GM18867 (cell line): ENCODE results near the gene FAXC.
"Not testable (repeated sequence)": the region's sequence is repeated elsewhere in the genome, so short reads cannot be mapped to it uniquely, and the experiment has no call there.

Experiments
- ATAC-seq: cut with Tn5 transposase; IDR thresholded peaks from one replicate; pipeline ENCODE4 v1.9.1; 2021; ENCODE audit warnings: mild to moderate bottlenecking, moderate library complexity; ENCODE audit not compliant: unreplicated experiment

Gene FAXC

DNA sequence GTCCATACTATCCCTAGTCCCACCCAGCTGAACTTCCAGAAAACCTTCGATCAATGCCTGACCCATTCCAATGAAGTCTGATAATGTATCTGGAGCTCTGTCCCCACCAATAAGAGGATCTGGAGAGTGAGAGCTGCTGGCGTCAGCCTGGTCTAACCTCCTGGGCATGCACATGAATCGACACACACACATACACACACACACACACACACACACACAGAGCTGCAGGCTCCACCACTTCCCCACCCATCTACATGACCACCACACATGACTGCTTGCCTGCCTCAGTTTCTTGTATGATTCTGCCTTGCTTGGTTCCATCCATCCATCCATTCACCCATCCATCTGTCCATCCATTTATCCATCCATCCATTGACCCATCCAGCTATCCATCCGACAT is 60.8 kb downstream of the FAXC start:
- ATAC-seq = no peak

DNA sequence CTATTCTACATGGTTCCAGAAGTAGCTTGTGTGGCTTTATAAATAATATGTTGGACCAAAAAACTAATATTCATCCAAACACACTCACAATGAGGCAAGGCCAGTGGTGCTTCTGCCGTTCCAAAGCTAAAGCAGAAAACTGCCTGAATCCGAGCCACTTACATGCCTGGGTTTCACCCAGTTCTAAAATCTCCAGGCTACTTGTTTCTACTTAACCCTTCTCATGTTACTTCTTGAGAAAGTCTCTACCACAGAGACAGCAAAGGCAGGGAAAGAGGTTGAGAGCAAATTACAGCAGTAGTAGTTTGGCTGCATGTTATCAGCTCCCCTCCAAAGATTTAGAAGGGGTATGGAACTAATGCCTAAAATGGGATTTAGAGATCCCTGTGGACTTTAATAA is 62.0 kb downstream of the FAXC start:
- no peak for ATAC-seq

DNA sequence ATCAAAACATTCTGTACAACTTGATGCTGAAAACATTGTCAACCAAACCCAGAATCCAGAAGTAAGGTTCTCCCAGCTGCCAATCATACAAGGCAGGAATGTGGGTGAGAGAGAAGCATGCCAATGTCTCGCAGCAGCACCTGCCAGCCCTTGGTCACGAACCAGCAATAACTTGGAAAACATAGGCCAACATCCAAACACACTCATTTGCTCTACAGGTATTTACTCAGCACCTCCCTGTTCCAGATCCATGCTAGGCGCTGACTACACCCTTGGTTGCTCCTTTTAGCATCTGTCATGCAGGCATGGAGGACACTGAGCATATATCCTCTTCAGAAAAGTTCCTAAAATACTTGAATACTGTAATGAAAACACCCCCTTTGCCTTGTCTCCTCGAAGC is 63.6 kb downstream of the FAXC start:
- ATAC-seq = no peak

DNA sequence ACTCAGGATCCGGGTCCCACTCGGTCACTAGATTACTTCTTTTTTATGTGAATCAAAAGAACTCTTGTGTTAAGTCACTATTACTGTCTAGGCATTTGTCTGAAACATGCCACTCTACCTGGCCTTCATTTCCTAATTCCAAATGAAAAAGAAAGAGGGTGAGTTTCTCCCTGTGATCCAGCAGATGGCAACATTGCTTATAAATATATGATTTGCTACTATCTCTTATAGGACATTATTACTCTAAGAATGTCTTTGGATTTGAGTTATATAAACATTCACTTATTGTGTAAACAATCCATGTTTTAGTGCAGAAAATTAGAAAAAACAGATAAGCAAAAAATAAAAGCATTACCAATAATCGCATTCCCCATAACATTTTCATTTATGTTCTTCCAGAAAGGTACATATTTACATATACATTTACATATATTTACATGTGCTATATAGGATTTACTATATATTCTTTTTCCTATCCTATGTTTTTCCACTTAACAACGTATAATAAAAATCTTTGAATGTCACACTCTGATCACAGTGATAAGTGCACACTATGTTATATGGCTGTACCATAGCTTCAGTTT is 66.9 kb downstream of the FAXC start:
- peak; percentile 51 for ATAC-seq

DNA sequence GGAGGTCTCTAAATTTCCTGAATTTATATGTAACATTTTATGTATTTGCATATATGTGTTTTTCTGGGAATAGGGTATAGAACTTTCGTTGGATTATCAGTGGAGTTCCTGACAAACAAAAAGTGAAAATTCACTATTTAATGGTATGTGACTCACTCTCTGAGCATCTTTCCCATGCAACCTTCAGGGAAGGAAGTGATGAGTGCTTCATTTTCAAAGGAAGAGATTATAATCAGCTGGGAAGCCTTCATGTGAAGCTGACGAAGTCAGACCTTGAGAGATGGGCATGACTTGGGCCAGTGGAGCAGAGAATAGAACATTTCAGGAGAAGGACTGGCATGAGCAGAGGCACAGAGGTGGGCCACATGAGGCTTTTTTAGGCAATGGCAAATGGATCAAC is 72.7 kb downstream of the FAXC start:
- ATAC-seq = no peak

DNA sequence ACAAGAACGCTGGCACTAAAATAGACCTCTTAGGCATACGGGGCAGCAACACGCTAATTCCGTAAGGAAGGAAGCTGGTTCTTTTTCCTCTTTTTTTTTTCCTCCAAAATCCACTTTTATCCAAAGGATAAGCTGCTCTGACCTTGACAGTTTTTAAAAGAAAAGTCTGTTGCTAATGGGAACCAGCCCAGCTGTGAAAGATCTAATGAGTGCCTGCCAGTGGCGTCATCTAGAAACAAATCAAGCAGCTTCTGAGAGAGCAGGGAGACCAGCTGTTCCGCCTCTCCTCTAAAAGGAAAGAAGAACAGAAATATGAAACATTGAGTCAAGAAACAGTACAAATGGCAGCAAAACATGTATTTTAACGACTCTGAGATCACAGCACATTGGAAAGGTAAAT is 78.6 kb downstream of the FAXC start:
- ATAC-seq = peak; percentile 79

DNA sequence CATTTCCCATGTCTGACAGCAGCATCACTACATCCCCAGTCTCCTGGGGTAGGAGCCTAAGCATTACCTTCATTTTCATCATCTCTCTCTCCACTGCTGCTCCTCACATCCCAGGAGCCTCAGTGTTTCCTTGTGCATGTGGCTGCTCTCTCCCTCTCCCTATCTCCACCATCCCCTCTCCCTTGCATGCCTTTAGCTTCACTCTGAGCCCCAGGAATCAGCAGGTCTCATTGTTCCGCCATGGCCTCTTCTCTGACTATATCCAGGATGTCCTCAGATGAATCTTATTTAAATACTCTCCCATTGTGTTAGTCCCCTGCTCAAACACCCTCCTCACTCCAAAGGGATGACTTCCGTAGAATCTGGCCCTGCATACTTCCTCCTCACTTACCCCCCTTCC is 79.4 kb downstream of the FAXC start:
- ATAC-seq = no peak

DNA sequence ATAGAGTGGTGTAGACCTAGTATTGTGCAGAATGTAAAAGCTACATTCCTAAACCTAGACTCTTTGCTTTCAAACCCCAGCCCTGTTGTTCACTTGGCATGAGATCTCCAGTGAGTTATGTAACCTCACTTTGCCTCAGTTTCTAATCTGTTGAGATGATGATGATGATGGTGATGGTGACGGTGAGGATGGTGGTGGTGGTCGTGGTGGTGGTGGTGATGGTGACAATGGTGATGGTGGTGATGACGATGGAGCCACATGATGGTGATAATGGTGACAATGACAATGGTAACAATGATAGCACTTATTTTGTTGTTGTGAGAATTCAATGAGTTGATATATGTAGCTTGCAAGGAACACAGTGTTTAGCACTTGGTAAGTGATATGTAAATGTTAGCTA is 80.3 kb downstream of the FAXC start:
- ATAC-seq = no peak

DNA sequence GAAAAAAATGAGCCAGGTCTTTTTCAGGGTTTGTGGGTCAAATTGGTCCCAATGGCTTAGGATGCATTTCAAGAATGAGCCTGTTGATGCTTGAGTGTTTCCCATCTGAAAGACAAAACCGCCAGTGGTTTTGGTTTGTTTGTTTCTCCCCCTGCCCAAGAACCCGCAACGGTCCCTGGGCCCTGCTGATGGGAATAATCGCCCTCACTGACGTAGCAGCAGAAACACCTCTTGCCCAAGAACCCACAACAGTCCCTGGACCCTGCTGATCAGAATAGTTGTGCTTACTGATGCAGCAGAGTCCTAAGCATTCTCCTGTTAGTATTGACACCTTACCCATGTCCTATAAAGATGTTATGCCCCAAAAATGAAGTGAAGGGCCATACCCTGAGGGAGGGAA is 82.5 kb downstream of the FAXC start:
- ATAC-seq = not testable (repeated sequence)

DNA sequence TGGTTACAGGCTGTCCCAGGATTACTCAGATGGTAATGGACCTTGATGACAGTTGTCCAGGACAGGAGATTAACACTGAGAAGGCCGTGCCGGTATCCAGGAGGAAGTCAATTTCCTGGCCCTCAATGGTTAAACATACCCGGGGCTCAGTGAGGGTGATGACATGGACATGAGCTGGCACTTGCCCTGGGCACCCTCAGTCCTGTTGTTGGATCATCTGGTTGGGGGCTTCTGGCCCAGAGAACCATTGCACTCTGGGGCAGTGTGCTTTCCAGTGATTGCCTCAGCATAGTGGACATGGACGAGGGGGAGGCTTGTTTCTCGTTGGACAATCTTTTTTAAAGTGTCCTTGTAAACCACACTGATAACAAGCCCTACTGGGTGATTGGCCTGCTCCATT is 84.0 kb downstream of the FAXC start:
- ATAC-seq = not testable (repeated sequence)

DNA sequence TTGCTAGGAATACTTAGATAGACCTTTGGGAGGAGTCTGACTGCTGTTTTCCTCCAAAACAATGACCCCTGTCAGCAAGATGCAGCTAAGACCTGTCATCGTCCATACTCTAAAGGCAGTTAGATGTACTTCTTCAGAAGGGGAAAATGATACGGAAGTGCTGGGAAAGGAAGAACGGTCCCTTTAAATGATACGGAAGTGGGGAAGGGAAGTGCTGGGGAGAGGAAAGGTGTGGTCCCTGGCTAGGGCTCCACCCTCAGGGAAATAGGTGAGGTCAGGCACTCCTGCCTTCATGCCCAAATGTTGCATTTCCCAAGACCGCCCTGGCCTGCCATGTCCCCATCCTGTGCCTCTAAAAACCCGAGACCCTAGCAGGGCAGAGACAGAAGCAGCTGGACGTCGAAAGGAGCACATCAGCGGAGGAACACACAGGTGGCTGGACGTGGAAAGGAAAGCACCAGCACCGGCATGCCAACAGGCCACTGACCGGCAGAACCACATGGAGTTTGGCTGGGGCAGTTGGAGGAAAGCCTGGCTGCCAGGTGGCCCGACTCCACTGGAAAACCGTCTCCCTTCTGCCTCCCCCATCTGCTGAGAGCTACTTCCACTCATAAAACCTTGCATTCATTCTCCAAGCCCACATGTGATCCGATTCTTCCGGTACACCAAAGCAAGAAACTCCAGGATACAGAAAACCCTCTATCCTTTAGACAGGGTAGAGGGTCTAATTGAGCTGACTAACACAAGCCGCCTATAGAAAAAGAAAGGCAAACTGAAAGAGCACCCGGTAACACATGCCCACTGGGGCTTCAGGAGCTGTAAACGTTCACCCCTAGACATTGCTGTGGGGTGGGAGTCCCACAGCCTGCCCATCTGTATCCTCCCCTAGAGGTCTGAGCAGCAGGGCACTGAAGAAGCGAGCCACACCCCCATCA is 94.6 kb downstream of the FAXC start:
- no peak for ATAC-seq

DNA sequence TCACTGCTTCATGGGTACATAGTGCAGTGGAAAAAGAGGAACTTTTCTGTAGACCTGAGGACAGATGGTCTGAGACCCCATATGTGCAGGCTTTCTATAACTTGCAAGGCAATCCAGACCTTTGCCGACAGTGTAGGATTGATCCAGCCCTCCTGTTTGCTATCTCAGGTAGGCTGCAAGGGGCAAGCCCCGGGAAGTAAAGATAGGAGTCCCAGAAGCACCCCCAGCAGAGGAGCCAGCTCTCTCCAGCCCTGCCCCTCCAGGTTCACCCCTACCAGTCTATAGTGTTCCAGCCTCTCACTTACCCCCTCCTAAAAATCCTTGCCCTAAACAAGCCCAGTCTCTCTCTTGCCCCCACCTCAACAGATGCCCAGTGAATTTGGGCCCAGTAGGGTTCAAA is 96.2 kb downstream of the FAXC start:
- no peak for ATAC-seq

DNA sequence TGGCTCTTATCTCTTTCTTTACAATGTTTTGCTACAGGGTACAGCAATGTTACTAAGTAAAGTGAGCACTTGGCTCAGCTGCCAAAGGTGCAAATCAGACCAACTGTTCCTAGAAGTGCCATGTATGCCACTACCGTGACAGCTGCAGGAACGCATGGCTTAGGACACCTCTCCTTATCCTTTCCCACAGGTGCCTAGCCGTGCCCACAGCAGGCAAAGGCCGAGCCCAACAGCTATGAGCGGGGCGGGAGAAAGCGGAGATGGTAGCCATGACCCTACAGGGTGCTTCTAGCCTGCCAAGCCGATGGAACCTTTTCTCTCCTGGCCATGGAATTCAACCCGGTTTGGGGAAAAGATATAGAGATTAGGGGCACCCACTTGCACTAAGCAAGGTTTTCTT is 97.1 kb downstream of the FAXC start:
- no peak for ATAC-seq

DNA sequence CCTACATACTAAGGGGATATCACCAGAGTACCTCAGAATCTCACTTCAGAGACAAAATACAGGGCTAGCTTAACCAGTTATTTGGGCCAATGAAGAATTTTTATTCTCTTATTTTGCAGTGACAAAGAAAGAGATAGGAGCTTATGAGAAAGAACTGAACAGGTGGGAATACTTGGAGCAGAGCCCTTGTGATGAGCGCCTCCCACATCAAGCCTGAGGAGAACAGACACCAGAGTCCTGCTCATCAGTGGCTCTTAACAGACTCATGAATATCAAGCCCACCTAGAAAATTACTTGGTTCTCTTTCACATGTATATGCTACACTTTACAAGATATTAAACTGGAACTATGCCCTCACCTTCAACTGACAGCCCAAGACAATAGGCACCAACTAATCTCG is 99.0 kb downstream of the FAXC start:
- ATAC-seq = no peak

DNA sequence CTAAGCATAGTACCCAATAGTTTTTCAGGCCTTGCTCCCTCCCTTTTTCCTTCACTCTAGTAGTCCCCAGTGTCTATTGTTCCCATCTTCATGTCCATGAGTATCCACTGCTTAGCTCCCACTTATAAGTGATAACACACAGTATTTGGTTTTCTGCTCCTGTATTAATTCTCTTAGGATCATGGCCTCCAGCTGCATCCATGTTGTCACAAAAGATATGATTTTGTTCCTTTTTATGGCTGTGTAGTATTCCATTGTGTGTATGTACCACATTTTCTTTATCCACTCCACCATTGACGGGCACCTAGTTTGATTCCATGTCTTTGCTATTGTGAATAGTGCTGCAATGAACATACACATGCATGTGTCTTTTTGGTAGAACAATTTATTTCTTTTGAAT is 102.9 kb downstream of the FAXC start:
- no peak for ATAC-seq

DNA sequence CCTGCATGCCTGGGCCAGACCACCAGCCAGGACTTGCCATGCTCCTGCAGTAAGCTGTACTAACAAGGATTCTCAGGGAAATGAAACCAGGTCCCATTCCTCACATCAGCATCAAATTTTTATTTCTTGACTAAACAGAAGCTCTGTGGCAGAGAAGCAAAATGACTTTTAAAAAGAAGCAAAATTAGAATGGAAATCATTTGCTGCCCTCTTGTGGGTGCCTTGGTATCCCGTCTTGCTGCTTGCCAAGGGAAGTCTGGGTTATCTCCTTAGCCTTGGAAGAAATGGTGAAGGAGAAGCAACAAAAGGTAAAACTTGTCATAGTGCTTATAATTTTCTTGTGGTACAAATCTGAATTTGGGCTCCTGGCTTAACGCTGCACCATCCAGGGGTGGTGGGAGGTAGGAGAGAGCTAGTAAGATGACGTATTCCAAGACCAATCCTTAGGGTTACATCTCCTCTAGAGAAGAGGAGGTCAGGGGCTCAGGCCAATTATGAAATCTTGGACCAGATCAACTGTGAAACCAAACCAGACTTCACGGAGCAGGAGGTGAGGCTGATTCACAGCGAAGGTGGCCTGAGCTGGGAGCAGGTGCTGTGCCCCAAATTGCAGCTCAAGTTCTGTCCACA is 107.5 kb downstream of the FAXC start:
- no peak for ATAC-seq

DNA sequence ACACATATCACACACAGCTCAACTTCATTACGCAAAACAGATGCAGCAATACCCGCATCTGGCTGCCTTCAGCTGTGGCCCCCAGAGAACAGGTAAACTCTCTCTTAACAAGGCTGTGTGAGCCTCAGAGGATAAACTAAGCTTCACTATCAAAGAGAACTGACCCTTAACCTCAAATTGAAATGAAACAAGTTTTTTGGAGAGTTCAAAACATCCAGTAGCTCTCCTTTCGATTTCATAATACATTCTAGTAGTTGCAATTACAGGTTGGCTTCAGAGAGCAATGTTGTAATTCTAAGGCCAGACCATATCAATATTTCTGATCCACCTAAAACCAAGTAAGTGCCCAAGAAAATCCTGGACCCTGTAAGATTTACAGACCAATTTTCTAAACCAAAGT is 113.5 kb downstream of the FAXC start:
- ATAC-seq = peak; percentile 83

DNA sequence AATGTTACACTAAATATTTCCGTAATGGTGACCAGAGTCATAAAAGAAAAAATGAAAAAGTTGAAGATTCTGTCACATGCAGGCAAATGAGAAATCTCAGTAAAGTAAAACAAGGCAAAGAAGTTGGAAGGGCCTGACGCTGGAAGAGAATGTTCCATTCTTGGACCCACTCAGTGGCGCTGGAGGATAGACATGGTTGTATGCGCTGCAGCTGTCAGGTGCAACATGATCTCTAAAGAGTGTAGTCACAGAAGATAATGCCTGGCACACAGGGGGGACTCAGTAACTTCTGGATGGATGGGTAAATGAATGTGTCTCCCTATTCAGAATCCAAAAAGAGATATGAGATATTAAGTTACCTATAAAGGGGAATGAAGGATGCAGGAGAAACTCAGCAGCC is 116.3 kb downstream of the FAXC start:
- ATAC-seq = no peak

DNA sequence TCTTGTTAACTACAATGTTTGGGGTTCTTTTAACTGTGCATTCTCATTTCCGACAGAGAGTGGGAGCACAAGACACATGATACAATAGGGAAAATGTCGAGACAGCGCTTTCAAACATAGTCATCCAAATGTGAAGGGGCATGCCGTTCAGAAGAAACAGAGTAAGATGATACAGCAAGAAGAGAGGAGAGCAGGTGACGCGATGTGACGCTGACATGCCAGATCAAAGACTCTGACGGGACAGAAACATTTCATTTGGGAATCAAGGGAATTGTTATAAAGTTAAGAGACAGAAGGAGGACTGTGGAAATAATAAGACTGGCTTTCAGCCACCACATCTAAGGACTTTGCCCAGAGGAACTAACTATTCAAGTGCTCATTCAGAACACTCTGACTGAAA is 117.4 kb downstream of the FAXC start:
- no peak for ATAC-seq

DNA sequence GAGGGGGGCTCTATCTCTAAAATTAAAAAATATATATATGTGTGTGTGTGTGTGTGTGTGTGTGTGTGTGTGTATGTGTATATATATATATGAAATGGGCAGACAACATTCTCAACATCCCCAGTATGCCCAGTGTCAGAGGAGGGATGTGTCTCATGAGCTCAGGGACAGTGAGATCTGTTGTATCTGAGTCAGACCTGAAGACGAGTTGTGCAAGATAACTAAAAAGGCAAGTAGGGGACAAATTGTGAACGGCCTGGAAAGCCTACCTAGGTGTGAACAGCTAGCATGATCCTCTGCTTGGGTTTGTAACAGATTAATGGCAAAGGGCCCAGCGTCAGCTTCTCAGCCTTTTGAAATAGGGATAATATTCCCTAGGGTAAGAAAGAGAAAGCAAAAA is 124.3 kb downstream of the FAXC start:
- ATAC-seq = no peak
